HL-60 (cell line): ENCODE measurements around the gene DGKI.

ENCODE experiments used
- GABPA ChIP-seq: IDR thresholded peaks from 2 replicates; pipeline ENCODE4 v1.6.1; 2012; ENCODE audit warnings: low read depth
- POLR2AphosphoS5 ChIP-seq: IDR thresholded peaks from 2 replicates; pipeline ENCODE4 v1.6.1; 2012; ENCODE audit warnings: low read depth
- SPI1 ChIP-seq: IDR thresholded peaks from 2 replicates; pipeline ENCODE4 v1.6.1; 2012; ENCODE audit warnings: low read depth, mild to moderate bottlenecking, borderline replicate concordance
- TF ChIP-seq, protein P1 (sequence below): IDR thresholded peaks from one replicate; pipeline ENCODE4 v1.5.1; 2011; ENCODE audit warnings: low read length, control low read depth, inconsistent platforms; ENCODE audit not compliant: insufficient read depth

DNA sequence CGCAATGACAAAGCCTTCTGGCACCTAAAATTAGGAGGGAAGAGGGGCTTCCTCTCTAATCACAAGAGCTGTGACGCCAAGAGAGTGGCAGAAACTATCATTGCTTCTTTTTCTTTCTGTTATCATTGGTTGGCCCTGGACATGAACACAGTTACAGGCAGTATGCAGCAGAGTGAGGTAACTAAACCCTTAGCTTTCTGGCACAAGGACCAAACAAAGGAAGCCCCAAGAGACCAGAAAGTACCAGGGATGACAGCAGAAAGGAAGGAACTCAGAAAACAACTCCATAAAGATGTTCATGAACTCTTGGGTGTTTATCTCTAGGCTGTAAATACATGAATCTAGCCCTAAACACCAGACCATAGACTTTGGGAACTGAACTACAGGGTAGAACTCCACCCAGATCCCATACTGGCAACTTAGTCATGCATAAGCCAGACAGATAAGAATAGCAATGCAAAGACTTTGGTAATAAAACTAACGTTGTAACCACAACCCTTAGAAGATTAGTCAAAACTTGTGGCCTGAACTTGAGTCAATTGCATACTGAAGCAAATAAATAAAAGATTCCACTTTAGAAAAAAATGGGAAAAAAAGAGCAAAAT lies 307.6 kb downstream of the DGKI start:
- TF ChIP-seq, protein P1, sequence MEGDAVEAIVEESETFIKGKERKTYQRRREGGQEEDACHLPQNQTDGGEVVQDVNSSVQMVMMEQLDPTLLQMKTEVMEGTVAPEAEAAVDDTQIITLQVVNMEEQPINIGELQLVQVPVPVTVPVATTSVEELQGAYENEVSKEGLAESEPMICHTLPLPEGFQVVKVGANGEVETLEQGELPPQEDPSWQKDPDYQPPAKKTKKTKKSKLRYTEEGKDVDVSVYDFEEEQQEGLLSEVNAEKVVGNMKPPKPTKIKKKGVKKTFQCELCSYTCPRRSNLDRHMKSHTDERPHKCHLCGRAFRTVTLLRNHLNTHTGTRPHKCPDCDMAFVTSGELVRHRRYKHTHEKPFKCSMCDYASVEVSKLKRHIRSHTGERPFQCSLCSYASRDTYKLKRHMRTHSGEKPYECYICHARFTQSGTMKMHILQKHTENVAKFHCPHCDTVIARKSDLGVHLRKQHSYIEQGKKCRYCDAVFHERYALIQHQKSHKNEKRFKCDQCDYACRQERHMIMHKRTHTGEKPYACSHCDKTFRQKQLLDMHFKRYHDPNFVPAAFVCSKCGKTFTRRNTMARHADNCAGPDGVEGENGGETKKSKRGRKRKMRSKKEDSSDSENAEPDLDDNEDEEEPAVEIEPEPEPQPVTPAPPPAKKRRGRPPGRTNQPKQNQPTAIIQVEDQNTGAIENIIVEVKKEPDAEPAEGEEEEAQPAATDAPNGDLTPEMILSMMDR = no peak
- TF ChIP-seq SPI1 = no peak
- no peak for TF ChIP-seq POLR2AphosphoS5
- TF ChIP-seq GABPA = no peak
